Panc1 (cell line): ENCODE measurements around the gene TTC34. TPM values are rescaled to one million over a fixed set of nuclear protein-coding genes. Genes with fewer than 3 reads are reported as not detected.

ENCODE experiments used
- ATAC-seq: fragments of 200-7000 bp; cut with Tn5 transposase; 2 replicates; pipeline ENCODE4 v1.9.1; 2020; ENCODE audit warnings: mild to moderate bottlenecking, moderate library complexity
- BruUV-seq: library from RNA; stranded (reverse); fragments of 400-500 nt; replicated peaks from 2 replicates; lab custom pipeline; 2021; lab: Mats Ljungman, UMichigan
- CTCF ChIA-PET: fragments of 300-600 bp; sonication (Branson Sonifier 250); formaldehyde crosslinking; loops from one replicate; lab custom pipeline; 2022; ENCODE audit warnings: antibody characterized with exemption; lab: Charles Lee
- POLR2A ChIA-PET: fragments of 300-600 bp; sonication (Branson Sonifier 250); formaldehyde crosslinking; loops from one replicate; lab custom pipeline; 2022; ENCODE audit warnings: antibody characterized with exemption; lab: Charles Lee
- DNase-seq: peaks from one replicate; pipeline ENCODE4 v3.0.0-alpha.2; 2010; ENCODE audit warnings: low read depth, low spot score
- H3K27ac ChIP-seq: 2 replicates; pipeline ENCODE4 v1.5.1; 2011; ENCODE audit warnings: mild to moderate bottlenecking, low read length, inconsistent platforms
- H3K27me3 ChIP-seq: fragments of 200-500 bp; sonication (Bioruptor generic); 2 replicates; pipeline ENCODE4 v1.6.0; 2014; ENCODE audit warnings: low read length, inconsistent platforms; ENCODE audit not compliant: control insufficient read depth, insufficient read depth
- H3K36me3 ChIP-seq: fragments of 200-500 bp; sonication (Bioruptor generic); 2 replicates; pipeline ENCODE4 v1.5.1; 2014; ENCODE audit warnings: inconsistent platforms, mild to moderate bottlenecking, low read length, moderate library complexity; ENCODE audit not compliant: control insufficient read depth, insufficient read depth
- H3K4me1 ChIP-seq: 2 replicates; pipeline ENCODE4 v1.5.1; 2011; ENCODE audit warnings: inconsistent platforms, mild to moderate bottlenecking, low read length, moderate library complexity; ENCODE audit not compliant: control insufficient read depth, insufficient read depth
- H3K4me3 ChIP-seq, 2 experiments: 2 replicates each; pipeline ENCODE4 v1.5.1; 2011 to 2012; ENCODE audit warnings: low read depth in 2 of 2, low read length in 2 of 2, mild to moderate bottlenecking in 2 of 2, inconsistent platforms in 1 of 2, moderate library complexity in 1 of 2
- H3K9me3 ChIP-seq: fragments of 200-500 bp; sonication (Bioruptor generic); 2 replicates; pipeline ENCODE4 v1.5.1; 2014; ENCODE audit warnings: low read depth, mild to moderate bottlenecking, inconsistent platforms, low read length, moderate library complexity; ENCODE audit not compliant: control insufficient read depth, insufficient read depth
- CTCF ChIP-seq: fragments of 450-650 bp; IDR thresholded peaks from 2 replicates; pipeline ENCODE4 v1.5.1; 2017; ENCODE audit warnings: mild to moderate bottlenecking
- POLR2AphosphoS5 ChIP-seq: IDR thresholded peaks from 2 replicates; pipeline ENCODE4 v1.6.1; 2012; ENCODE audit warnings: mild to moderate bottlenecking, low read depth, low read length, moderate library complexity
- SIN3A ChIP-seq: IDR thresholded peaks from 2 replicates; pipeline ENCODE4 v1.6.1; 2012; ENCODE audit warnings: low read depth, mild to moderate bottlenecking, low read length, moderate library complexity, borderline replicate concordance; ENCODE audit not compliant: insufficient read depth
- TCF7L2 ChIP-seq: IDR thresholded peaks from 2 replicates; pipeline ENCODE4 v1.6.1; 2011; ENCODE audit warnings: mild to moderate bottlenecking, low read depth, low read length, inconsistent platforms
- in situ Hi-C: cut with HindIII; loops from 2 replicates; pipeline ENCODE4 v1.10.0; 2016; ENCODE audit warnings: low sequenced_read_pairs, low pct_unique_long_range_greater_than_20kb
- intact Hi-C: fragments of 100-400 bp; cut with micrococcal nuclease; formaldehyde crosslinking; loops from one replicate; pipeline ENCODE4 v1.10.0; 2022; ENCODE audit not compliant: unreplicated experiment
- total RNA-seq: library from RNA; stranded (reverse); gene quantifications from one replicate; pipeline ENCODE4 v1.2.1, GENCODE V29; 2021; ENCODE audit not compliant: unreplicated experiment
- TF ChIP-seq, protein P1 (sequence below), 2 experiments: IDR thresholded peaks; 2 replicates each; pipeline ENCODE4 v1.6.1; 2011 to 2012; ENCODE audit warnings: low read depth in 2 of 2, control low read depth in 1 of 2, low read length in 1 of 2, mild to moderate bottlenecking in 1 of 2, moderate library complexity in 1 of 2; ENCODE audit not compliant: insufficient read depth in 1 of 2

TTC34 gene
- total RNA-seq, 1 experiment from 2014 or later: 1.5 TPM

- ChIA-PET POLR2A (no interaction called here), CTCF (no interaction called here)
- in situ Hi-C loops (no loop called here), intact Hi-C loops (no loop called here)
- H3K36me3 ChIP-seq: no peaks in the 10 kb centered on the region
- no peak overlapping the region for H3K4me3 ChIP-seq
- H3K27me3 ChIP-seq: no peaks in the 10 kb centered on the region
- no peaks in the 10 kb centered on the region for H3K4me1 ChIP-seq
- DNase-seq (no peak), ATAC-seq (no peak)
- no TSS peak for BruUV-seq
- H3K9me3 ChIP-seq: no peaks in the 10 kb centered on the region
- TF ChIP-seq CTCF (no peak), POLR2AphosphoS5 (no peak), SIN3A (no peak), TCF7L2 (no peak)
- TF ChIP-seq, protein P1, sequence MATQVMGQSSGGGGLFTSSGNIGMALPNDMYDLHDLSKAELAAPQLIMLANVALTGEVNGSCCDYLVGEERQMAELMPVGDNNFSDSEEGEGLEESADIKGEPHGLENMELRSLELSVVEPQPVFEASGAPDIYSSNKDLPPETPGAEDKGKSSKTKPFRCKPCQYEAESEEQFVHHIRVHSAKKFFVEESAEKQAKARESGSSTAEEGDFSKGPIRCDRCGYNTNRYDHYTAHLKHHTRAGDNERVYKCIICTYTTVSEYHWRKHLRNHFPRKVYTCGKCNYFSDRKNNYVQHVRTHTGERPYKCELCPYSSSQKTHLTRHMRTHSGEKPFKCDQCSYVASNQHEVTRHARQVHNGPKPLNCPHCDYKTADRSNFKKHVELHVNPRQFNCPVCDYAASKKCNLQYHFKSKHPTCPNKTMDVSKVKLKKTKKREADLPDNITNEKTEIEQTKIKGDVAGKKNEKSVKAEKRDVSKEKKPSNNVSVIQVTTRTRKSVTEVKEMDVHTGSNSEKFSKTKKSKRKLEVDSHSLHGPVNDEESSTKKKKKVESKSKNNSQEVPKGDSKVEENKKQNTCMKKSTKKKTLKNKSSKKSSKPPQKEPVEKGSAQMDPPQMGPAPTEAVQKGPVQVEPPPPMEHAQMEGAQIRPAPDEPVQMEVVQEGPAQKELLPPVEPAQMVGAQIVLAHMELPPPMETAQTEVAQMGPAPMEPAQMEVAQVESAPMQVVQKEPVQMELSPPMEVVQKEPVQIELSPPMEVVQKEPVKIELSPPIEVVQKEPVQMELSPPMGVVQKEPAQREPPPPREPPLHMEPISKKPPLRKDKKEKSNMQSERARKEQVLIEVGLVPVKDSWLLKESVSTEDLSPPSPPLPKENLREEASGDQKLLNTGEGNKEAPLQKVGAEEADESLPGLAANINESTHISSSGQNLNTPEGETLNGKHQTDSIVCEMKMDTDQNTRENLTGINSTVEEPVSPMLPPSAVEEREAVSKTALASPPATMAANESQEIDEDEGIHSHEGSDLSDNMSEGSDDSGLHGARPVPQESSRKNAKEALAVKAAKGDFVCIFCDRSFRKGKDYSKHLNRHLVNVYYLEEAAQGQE (IDR thresholded peaks at IDR 0.05; ENCODE audit: insufficient read depth in 1 of 2, low read depth in 2 of 2, low read length in 1 of 2): no peak
- no peak overlapping the region for H3K27ac ChIP-seq
These were observed 206.2 kb downstream of the TTC34 start for GRCh38 chr1:2595261-2595811.

- Histone ChIP-seq H3K4me3 (no peak overlapping the region), H3K9me3 (no peaks in the 10 kb centered on the region), H3K36me3 (no peaks in the 10 kb centered on the region), H3K4me1 (no peaks in the 10 kb centered on the region), H3K27me3 (no peaks in the 10 kb centered on the region), H3K27ac (no peak overlapping the region)
- intact Hi-C loops: no loop called here
- TF ChIP-seq TCF7L2 (no peak), CTCF (no peak), POLR2AphosphoS5 (no peak), SIN3A (no peak)
- TF ChIP-seq, protein P1 (IDR thresholded peaks at IDR 0.05; ENCODE audit: insufficient read depth in 1 of 2, low read depth in 2 of 2, low read length in 1 of 2): no peak
- ChIA-PET CTCF (no interaction called here), POLR2A (no interaction called here)
- ATAC-seq (no peak), DNase-seq (no peak)
- BruUV-seq: no TSS peak
- in situ Hi-C loops: no loop called here
These were observed 206.8 kb downstream of the TTC34 start for GRCh38 chr1:2594641-2595131.
